SU-DHL-6 (cell line): Measurements from ENCODE around the gene GALNT9.

Source experiments
- CTCF ChIP-seq: fragments of 200-600 bp; sonication (generic); IDR thresholded peaks from one replicate; pipeline ENCODE4 v1.5.1; 2017; ENCODE audit warnings: antibody characterized with exemption, mild to moderate bottlenecking, low read length, moderate library complexity; ENCODE audit not compliant: insufficient read depth, poor library complexity, severe bottlenecking
- EZH2phosphoT487 ChIP-seq: fragments of 200-600 bp; sonication (generic), shearing (Covaris generic); conservative IDR thresholded peaks from 2 replicates; pipeline ENCODE4 v1.6.1; 2018; ENCODE audit warnings: mild to moderate bottlenecking, antibody characterized with exemption, low read length, moderate library complexity, mixed read lengths

DNA sequence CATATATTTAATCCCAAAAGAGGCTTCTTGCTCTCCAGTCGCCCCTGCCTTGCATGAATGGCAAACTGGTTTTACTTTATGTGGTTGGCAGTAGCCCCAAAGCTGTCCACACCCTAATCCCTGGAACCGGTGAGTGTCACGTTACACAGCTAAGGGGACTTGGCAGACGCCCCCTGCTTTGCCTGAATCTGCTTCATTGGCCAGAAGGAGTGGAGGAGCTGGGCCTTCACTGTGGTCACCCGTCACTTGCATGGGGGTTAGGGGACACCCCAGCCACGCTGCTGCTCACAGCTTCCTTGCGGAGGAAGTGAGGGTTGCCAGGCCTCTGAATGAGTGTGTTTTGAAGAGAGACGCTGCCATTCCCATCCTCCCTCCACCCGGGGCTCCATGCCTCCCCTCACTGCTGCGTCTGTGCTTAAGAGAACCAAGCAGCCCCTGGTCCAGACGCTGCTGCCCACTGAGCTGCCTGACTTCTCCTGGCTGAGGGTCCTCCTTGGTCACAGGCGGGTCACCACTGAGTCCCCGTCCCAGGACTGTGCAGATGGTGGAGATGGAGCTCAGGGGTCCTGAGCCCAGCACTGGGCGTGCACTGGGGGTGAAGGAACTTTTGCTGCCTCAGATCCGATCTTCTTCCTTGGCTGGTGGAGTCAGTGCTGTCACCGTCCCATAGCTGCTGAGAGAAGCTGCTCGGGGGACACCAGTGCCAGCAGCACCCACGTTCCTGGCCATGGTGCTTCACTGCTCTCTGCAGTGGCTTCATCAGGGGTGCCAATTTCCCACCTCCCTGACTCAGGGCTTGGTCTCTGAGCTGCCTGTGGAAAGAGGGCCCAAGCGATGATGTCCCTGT, 39.8 kb downstream of the GALNT9 start:
- TF ChIP-seq CTCF (no peak), EZH2phosphoT487 (no peak)
